Measurements from ENCODE around the gene IL22. TPM values are rescaled to one million over a fixed set of nuclear protein-coding genes. Genes with fewer than 3 reads are reported as not detected.
A peak's percentile ranks its signal among the peaks of the same experiment; 100 is the strongest.

Gene IL22
- total RNA-seq, 6 experiments from 2014 or later, result not detected

- peaks cover 5% of the 10 kb centered on the region; the same call in 1 of the 2 replicates for H3K4me1 Mint-ChIP-seq (ENCODE audit: low read depth)
- H3K9me3 Mint-ChIP-seq, result no peaks in the 10 kb centered on the region
- no peak overlapping the region for H3K27ac Mint-ChIP-seq
- DNase-seq, result no peak
- no peaks in the 10 kb centered on the region for H3K36me3 Mint-ChIP-seq (ENCODE audit: low read depth)
- no peak overlapping the region for H3K4me3 Mint-ChIP-seq
- no peak for TF ChIP-seq CTCF (IDR thresholded peaks at IDR 0.05)
- peaks cover 39% of the 10 kb centered on the region for H3K27me3 Mint-ChIP-seq (ENCODE audit: insufficient read depth)
These were observed 46.1 kb downstream of the IL22 start for GRCh38 chr12:68207276-68207675.

DNA sequence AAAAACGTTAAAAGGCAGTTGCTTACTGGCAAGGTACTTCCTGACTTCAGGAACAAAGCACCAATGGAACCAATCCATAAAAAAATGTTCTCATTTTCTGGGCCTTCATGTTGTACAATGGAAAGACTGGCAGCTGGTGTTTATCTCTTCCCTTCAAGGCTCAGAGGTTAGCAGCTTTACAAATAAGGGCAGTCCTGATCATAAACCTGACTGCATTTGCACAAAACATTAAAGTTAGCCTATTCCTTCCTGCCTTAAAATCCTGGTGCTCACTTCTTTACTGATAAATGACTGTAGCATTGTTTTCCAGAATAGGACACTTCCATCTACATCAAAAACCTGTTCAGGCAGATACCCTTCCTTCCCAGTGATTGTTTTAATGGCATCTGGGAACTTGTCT, 47.0 kb downstream of the IL22 start:
- Mint-ChIP-seq H3K27ac (no peak overlapping the region), H3K9me3 (no peaks in the 10 kb centered on the region), H3K4me1 (ENCODE audit: low read depth) (peaks cover 6% of the 10 kb centered on the region; the same call in 1 of the 2 replicates), H3K27me3 (ENCODE audit: insufficient read depth) (peaks cover 41% of the 10 kb centered on the region), H3K4me3 (no peak overlapping the region), H3K36me3 (ENCODE audit: low read depth) (no peaks in the 10 kb centered on the region)
- DNase-seq, result no peak
- no peak for TF ChIP-seq CTCF (IDR thresholded peaks at IDR 0.05)

- DNase-seq, result no peak
- Mint-ChIP-seq H3K4me1 (ENCODE audit: low read depth) (peaks cover 13% of the 10 kb centered on the region), H3K36me3 (ENCODE audit: low read depth) (no peaks in the 10 kb centered on the region), H3K9me3 (no peaks in the 10 kb centered on the region), H3K4me3 (no peak overlapping the region), H3K27me3 (ENCODE audit: insufficient read depth) (peaks cover 37% of the 10 kb centered on the region), H3K27ac (no peak overlapping the region)
- TF ChIP-seq CTCF (IDR thresholded peaks at IDR 0.05), result no peak
These were observed 49.9 kb downstream of the IL22 start for GRCh38 chr12:68203460-68203875.

DNA sequence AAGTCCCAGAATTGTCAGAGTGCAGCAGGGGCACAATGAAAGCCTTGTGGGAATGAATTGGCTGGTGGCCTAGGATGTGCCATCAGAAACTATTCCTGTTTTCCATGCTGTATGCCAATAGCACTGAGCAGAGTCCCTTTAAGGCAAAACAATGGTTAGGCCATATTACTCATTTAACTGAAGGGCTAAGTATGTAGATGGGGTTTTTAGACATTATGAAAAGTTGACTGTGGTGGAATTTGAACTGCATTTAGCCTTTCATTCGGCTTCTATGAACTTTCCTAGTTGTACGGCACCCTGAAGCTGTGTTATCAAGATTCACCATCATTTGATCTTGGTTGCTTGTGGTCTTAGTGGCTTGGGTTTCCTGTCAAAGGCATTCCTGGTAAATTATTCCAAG, 52.5 kb downstream of the IL22 start:
- Mint-ChIP-seq H3K4me3 (no peak overlapping the region), H3K9me3 (no peaks in the 10 kb centered on the region), H3K27me3 (ENCODE audit: insufficient read depth) (peaks cover 32% of the 10 kb centered on the region), H3K4me1 (ENCODE audit: low read depth) (peaks cover 13% of the 10 kb centered on the region), H3K27ac (no peak overlapping the region), H3K36me3 (ENCODE audit: low read depth) (no peaks in the 10 kb centered on the region)
- peak; percentile 46 for DNase-seq
- TF ChIP-seq CTCF (IDR thresholded peaks at IDR 0.05), result no peak

DNA sequence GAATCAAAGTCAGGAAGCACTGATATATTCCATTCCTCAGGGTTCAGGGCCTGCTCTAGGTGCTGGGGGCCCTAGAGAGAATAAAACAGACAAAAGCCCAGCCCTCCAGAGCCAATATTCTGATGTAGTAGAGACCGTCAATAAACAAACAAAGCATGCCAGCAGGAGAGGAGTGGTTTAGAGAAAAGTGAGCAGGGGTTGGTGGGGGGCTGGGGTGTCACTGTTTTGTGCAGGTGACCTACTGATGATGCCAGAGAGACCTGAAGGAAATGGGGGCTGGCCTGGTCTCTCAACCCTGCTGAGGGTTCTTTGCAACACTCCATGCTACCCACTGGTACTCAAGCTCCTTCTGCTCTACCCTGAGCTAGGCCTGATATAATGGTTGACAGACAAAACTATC, 54.3 kb downstream of the IL22 start:
- H3K27ac Mint-ChIP-seq, result no peak overlapping the region
- no peak overlapping the region for H3K4me3 Mint-ChIP-seq
- TF ChIP-seq CTCF (IDR thresholded peaks at IDR 0.05), result no peak
- H3K36me3 Mint-ChIP-seq (ENCODE audit: low read depth), result no peaks in the 10 kb centered on the region
- peaks cover 25% of the 10 kb centered on the region for H3K27me3 Mint-ChIP-seq (ENCODE audit: insufficient read depth)
- peaks cover 13% of the 10 kb centered on the region for H3K4me1 Mint-ChIP-seq (ENCODE audit: low read depth)
- no peaks in the 10 kb centered on the region for H3K9me3 Mint-ChIP-seq
- no peak for DNase-seq
